Lung (tissue), 12 donors: ENCODE measurements around the gene GTF2H4. TPM values are rescaled to one million over a fixed set of nuclear protein-coding genes. Genes with fewer than 3 reads are reported as not detected.

Source experiments
- ATAC-seq: fragments of 200-7000 bp; cut with Tn5 transposase; one replicate; pipeline ENCODE4 v1.9.1; 2020; ENCODE audit warnings: moderate number of reproducible peaks; ENCODE audit not compliant: insufficient read depth, low FRiP score
- DNase-seq, 3 donors: peaks; one replicate each; pipeline ENCODE4 v3.0.0-alpha.2; 2013 to 2017
- H3K27ac ChIP-seq, 2 donors: one replicate each; pipeline ENCODE4 v1.5.1; 2013; ENCODE audit warnings: mild to moderate bottlenecking in 2 of 2, moderate library complexity in 2 of 2, control low read depth in 1 of 2, inconsistent platforms in 1 of 2, low read depth in 1 of 2, low read length in 1 of 2
- H3K27me3 ChIP-seq, 3 donors: one replicate each; pipeline ENCODE4 v1.5.1; 2013; ENCODE audit warnings: low read length in 2 of 3; ENCODE audit not compliant: control insufficient read depth in 3 of 3, insufficient read depth in 3 of 3
- H3K36me3 ChIP-seq, 4 donors: one replicate each; pipeline ENCODE4 v1.5.1; 2013; ENCODE audit warnings: low read length in 4 of 4, mild to moderate bottlenecking in 1 of 4, moderate library complexity in 1 of 4; ENCODE audit not compliant: control insufficient read depth in 4 of 4, insufficient read depth in 4 of 4
- H3K4me1 ChIP-seq, 5 donors: one replicate each; pipeline ENCODE4 v1.5.1; 2013; ENCODE audit warnings: low read length in 5 of 5, mild to moderate bottlenecking in 2 of 5, moderate library complexity in 1 of 5; ENCODE audit not compliant: control insufficient read depth in 5 of 5, insufficient read depth in 5 of 5
- H3K4me3 ChIP-seq: one replicate; pipeline ENCODE4 v1.5.1; 2013; ENCODE audit warnings: mild to moderate bottlenecking, control low read depth, moderate library complexity
- H3K9ac ChIP-seq, 2 donors: one replicate each; pipeline ENCODE4 v1.5.1; 2013; ENCODE audit warnings: low read length in 2 of 2, control low read depth in 1 of 2; ENCODE audit not compliant: insufficient read depth in 1 of 2
- H3K9me3 ChIP-seq, 4 donors: one replicate each; pipeline ENCODE4 v1.5.1; 2013; ENCODE audit warnings: low read length in 3 of 4, mild to moderate bottlenecking in 1 of 4, moderate library complexity in 1 of 4; ENCODE audit not compliant: control insufficient read depth in 4 of 4, insufficient read depth in 3 of 4
- WGBS, 2 donors: extraction: QIAGEN DNeasy Blood & Tissue Kit; methylation state at CpG; one replicate each; pipeline ENCODE4 v1.1.7; 2013; 5-methylcytosine and 5-hydroxymethylcytosine counted together
- polyA plus RNA-seq, 2 donors: library from polyadenylated mRNA; stranded (reverse); fragments of 200-250 nt; gene quantifications; one replicate each; pipeline ENCODE4 v1.2.1, GENCODE V29; 2013
- total RNA-seq, 2 donors: library from RNA; depleted of rRNA in 1 of 2; stranded (reverse); fragments of >200 nt in 1 of 2; gene quantifications; one replicate each; pipeline ENCODE4 v1.2.1, GENCODE V29; 2014 to 2021
- TF ChIP-seq, protein P1 (sequence below): IDR thresholded peaks from 2 replicates; pipeline ENCODE4 v1.5.1; 2012; ENCODE audit warnings: mild to moderate bottlenecking; ENCODE audit errors: control extremely low read depth, extremely low read depth
- donor health status: control.
- donor health status: control.
- donor health status: Bipolar disorder and iron deficiency.
- donor health status: healthy.
- donor health status: DM: yes; HTN: yes; CAD: no.

The GTF2H4 gene
- total and polyA plus RNA-seq, 4 donors: 25.3 to 37.2 (median 31.1) TPM

- Histone ChIP-seq H3K36me3 (no peaks in the 10 kb centered on the region), H3K4me1 (peaks cover 3 to 70% (median 33%) of the 10 kb centered on the region in 5 donors), H3K9me3 (no peaks in the 10 kb centered on the region), H3K27me3 (no peaks in the 10 kb centered on the region), H3K27ac (peak overlapping the region in 1 of 2 donors; percentile 88), H3K4me3 (peak overlapping the region; percentile 20), H3K9ac (peak overlapping the region; percentile 30 to 46)
- TF ChIP-seq, protein P1, sequence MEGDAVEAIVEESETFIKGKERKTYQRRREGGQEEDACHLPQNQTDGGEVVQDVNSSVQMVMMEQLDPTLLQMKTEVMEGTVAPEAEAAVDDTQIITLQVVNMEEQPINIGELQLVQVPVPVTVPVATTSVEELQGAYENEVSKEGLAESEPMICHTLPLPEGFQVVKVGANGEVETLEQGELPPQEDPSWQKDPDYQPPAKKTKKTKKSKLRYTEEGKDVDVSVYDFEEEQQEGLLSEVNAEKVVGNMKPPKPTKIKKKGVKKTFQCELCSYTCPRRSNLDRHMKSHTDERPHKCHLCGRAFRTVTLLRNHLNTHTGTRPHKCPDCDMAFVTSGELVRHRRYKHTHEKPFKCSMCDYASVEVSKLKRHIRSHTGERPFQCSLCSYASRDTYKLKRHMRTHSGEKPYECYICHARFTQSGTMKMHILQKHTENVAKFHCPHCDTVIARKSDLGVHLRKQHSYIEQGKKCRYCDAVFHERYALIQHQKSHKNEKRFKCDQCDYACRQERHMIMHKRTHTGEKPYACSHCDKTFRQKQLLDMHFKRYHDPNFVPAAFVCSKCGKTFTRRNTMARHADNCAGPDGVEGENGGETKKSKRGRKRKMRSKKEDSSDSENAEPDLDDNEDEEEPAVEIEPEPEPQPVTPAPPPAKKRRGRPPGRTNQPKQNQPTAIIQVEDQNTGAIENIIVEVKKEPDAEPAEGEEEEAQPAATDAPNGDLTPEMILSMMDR: no peak
- ATAC-seq: peak; percentile 44
- WGBS, 2 donors: 58 to 72% methylated on average over 15 of the region's 15 CpGs
- peak; percentile 48 to 68 (median 64) for DNase-seq
These were observed 25.0 kb upstream of the GTF2H4 start for GRCh38 chr6:30882759-30883684.

DNA sequence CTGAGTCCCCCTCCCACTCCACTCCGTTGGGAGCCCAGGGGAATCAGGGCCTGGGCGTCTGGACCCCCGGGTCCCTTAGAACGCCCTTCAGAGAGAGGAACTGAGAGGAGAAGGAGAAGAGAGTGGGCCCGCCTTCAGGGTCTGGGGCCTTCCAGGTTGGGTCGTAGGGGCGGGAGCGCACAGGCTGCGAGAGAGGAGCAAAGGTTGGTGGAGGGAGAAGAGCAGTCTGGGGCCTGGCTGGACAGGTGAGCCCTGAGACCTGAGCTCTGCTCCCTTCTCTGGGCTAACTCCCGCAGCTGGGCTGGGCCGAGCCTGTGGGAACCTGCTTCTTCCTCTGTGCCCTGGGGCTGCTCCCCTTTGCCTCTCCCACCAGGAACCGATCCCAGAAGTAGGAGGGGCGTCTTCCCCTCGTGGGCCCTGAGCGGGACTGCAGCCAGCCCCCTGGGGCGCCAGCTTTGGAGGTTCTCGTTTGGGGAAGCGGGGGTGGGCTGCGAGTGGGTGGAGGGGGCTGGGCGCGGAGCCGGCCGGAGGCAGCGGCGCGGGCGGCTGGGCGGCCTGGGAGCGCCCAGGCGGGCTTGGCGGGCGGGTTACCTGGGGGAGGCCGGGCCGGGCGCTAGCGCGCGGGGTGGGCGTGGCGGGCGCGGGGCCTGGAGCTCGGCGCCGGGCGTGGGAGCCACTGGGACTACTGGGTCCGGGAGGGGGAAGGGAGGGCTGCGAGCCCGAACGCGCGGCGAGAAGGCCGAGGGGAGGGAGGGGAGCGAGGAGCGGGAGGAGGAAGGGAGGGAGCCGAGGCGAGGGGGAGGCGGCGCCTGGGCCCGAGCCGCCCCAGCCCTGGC lies 24.1 kb upstream of the GTF2H4 start, which contains the start of gene DDR1:
TSS of gene DDR1 (plus strand) at position 835 of the 836 bp plus-strand sequence. CDS start 4,211 bp downstream, outside the sequence.
- H3K36me3 ChIP-seq: peaks cover 0 to 1% (median 0%) of the 10 kb centered on the region in 4 donors
- peak within 1 kb of the TSS; percentile 20 for H3K4me3 ChIP-seq
- H3K9me3 ChIP-seq: no peaks in the 10 kb centered on the region
- WGBS, 2 donors: 11 to 25% methylated on average over 13 to 62 of the region's 62 CpGs
- ATAC-seq (peak; percentile 64), DNase-seq (peak; percentile 86 to 94 (median 88))
- H3K4me1 ChIP-seq: peaks cover 3 to 79% (median 39%) of the 10 kb centered on the region in 5 donors
- no peaks in the 10 kb centered on the region for H3K27me3 ChIP-seq
- peak within 1 kb of the TSS in 1 of 2 donors; percentile 88 for H3K27ac ChIP-seq
- peak within 1 kb of the TSS; percentile 63 to 76 for H3K9ac ChIP-seq
- TF ChIP-seq, protein P1: no peak

GRCh38 chr6:30884521-30885480 lies 23.2 kb upstream of the GTF2H4 start:
- TF ChIP-seq, protein P1: no peak
- Histone ChIP-seq H3K9ac (peak overlapping the region; percentile 63 to 76), H3K27me3 (no peaks in the 10 kb centered on the region), H3K27ac (peak overlapping the region in 1 of 2 donors; percentile 71), H3K4me3 (peak overlapping the region; percentile 20), H3K4me1 (peaks cover 3 to 82% (median 39%) of the 10 kb centered on the region in 5 donors), H3K36me3 (peaks cover 0 to 10% (median 4%) of the 10 kb centered on the region in 4 donors), H3K9me3 (no peaks in the 10 kb centered on the region)
- DNase-seq (peak; percentile 63 to 69 (median 66)), ATAC-seq (peak; percentile 14)
- WGBS, 2 donors: 9 to 15% methylated on average over 38 to 59 of the region's 59 CpGs
